Measurements from ENCODE around the gene CNKSR3. TPM values are rescaled to one million over a fixed set of nuclear protein-coding genes. Genes with fewer than 3 reads are reported as not detected.

Gene CNKSR3
- total and polyA plus RNA-seq, 4 experiments from 2014 or later: not detected

DNA sequence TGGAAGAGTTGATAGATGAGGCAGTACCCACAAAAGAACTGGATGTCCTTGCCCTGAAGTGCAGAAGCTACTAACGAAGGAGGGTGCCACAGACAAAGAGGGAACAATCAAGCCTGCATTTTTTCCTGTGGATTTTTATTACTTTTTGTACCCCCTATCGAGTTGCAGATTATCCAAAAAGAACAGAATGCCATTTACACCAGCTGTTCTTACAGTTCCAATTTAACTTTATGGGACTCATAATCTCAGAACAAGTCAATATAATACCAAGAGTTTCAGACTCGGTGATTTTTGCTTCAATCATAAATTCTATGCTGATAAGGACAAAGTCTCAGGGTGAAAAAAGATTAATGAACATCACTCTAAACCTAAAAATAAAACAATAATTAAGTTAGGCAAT is 4.0 kb upstream of the CNKSR3 start:
- Histone ChIP-seq H3K4me3 (ENCODE audit: low read length in 2 of 2) (no peak overlapping the region), H3K36me3 (ENCODE audit: insufficient read depth, low read length) (no peaks in the 10 kb centered on the region), H3K4me1 (ENCODE audit: insufficient read depth, low read length) (peaks cover 5% of the 10 kb centered on the region), H3K27ac (ENCODE audit: low read depth, low read length) (no peak overlapping the region), H3K27me3 (ENCODE audit: insufficient read depth, low read length) (no peaks in the 10 kb centered on the region), H3K9me3 (ENCODE audit: control insufficient read depth in 1 of 2, low read length in 2 of 2) (no peaks in the 10 kb centered on the region)
- H3K36me3 Mint-ChIP-seq: no peaks in the 10 kb centered on the region
- peaks cover 3 to 5% (median 4%) of the 10 kb centered on the region in 4 donors for H3K4me1 Mint-ChIP-seq
- no peak for DNase-seq
- no peak overlapping the region for H3K27ac Mint-ChIP-seq
- H3K27me3 Mint-ChIP-seq: peaks cover 19 to 26% of the 10 kb centered on the region in 2 donors
- CTCF ChIA-PET (ENCODE audit: partially characterized antibody): interaction anchor here (0.6 kb wide), 1 partner anchor 12 kb away, joined by 3 read pairs; no protein-coding TSS in a partner anchor
- POLR2A ChIA-PET (ENCODE audit: partially characterized antibody): no interaction called here
- no peaks in the 10 kb centered on the region for H3K9me3 Mint-ChIP-seq
- H3K4me3 Mint-ChIP-seq: no peak overlapping the region
- intact Hi-C loops (cut with micrococcal nuclease): no loop called here

GRCh38 chr6:154513601-154514320 is 3.3 kb upstream of the CNKSR3 start:
- Mint-ChIP-seq H3K4me1 (peaks cover 4 to 11% (median 6%) of the 10 kb centered on the region in 4 donors), H3K4me3 (no peak overlapping the region), H3K27me3 (peaks cover 21 to 29% of the 10 kb centered on the region in 2 donors), H3K36me3 (no peaks in the 10 kb centered on the region), H3K9me3 (no peaks in the 10 kb centered on the region), H3K27ac (no peak overlapping the region)
- H3K27me3 ChIP-seq (ENCODE audit: insufficient read depth, low read length): no peaks in the 10 kb centered on the region
- intact Hi-C loops (cut with micrococcal nuclease): no loop called here
- H3K9me3 ChIP-seq (ENCODE audit: control insufficient read depth in 1 of 2, low read length in 2 of 2): no peaks in the 10 kb centered on the region
- no peak overlapping the region for H3K4me3 ChIP-seq (ENCODE audit: low read length in 2 of 2)
- POLR2A ChIA-PET (ENCODE audit: partially characterized antibody): no interaction called here
- H3K36me3 ChIP-seq (ENCODE audit: insufficient read depth, low read length): no peaks in the 10 kb centered on the region
- DNase-seq: no peak
- CTCF ChIA-PET (ENCODE audit: partially characterized antibody): no interaction called here
- H3K27ac ChIP-seq (ENCODE audit: low read depth, low read length): no peak overlapping the region
- peaks cover 5% of the 10 kb centered on the region for H3K4me1 ChIP-seq (ENCODE audit: insufficient read depth, low read length)

GRCh38 chr6:154512201-154512600 is 1.7 kb upstream of the CNKSR3 start:
- CTCF ChIA-PET (ENCODE audit: partially characterized antibody): no interaction called here
- intact Hi-C loops (cut with micrococcal nuclease): no loop called here

GRCh38 chr6:154511791-154512190 is 1.3 kb upstream of the CNKSR3 start:
- Histone ChIP-seq H3K9me3 (ENCODE audit: control insufficient read depth in 1 of 2, low read length in 2 of 2) (no peaks in the 10 kb centered on the region), H3K27me3 (ENCODE audit: insufficient read depth, low read length) (no peaks in the 10 kb centered on the region), H3K36me3 (ENCODE audit: insufficient read depth, low read length) (no peaks in the 10 kb centered on the region), H3K4me1 (ENCODE audit: insufficient read depth, low read length) (peaks cover 5% of the 10 kb centered on the region), H3K4me3 (ENCODE audit: low read length in 2 of 2) (no peak overlapping the region), H3K27ac (ENCODE audit: low read depth, low read length) (no peak overlapping the region)
- intact Hi-C loops (cut with micrococcal nuclease): no loop called here
- peaks cover 6 to 13% (median 8%) of the 10 kb centered on the region in 4 donors for H3K4me1 Mint-ChIP-seq
- DNase-seq: no peak
- H3K27me3 Mint-ChIP-seq: peaks cover 27 to 39% of the 10 kb centered on the region in 2 donors
- no peaks in the 10 kb centered on the region for H3K36me3 Mint-ChIP-seq
- POLR2A ChIA-PET (ENCODE audit: partially characterized antibody): no interaction called here
- no peaks in the 10 kb centered on the region for H3K9me3 Mint-ChIP-seq
- no peak overlapping the region for H3K27ac Mint-ChIP-seq
- peak overlapping the region in 6 of 8 donors; percentile 4 to 49 (median 18) for H3K4me3 Mint-ChIP-seq
- CTCF ChIA-PET (ENCODE audit: partially characterized antibody): no interaction called here

More at GRCh38 chr6:154512201-154512600, 1.7 kb upstream of the CNKSR3 start:
- Histone ChIP-seq H3K36me3 (ENCODE audit: insufficient read depth, low read length) (no peaks in the 10 kb centered on the region), H3K9me3 (ENCODE audit: control insufficient read depth in 1 of 2, low read length in 2 of 2) (no peaks in the 10 kb centered on the region), H3K4me3 (ENCODE audit: low read length in 2 of 2) (no peak overlapping the region), H3K27ac (ENCODE audit: low read depth, low read length) (no peak overlapping the region), H3K4me1 (ENCODE audit: insufficient read depth, low read length) (peaks cover 5% of the 10 kb centered on the region), H3K27me3 (ENCODE audit: insufficient read depth, low read length) (no peaks in the 10 kb centered on the region)
- Mint-ChIP-seq H3K27ac (no peak overlapping the region), H3K4me1 (peaks cover 6 to 13% (median 8%) of the 10 kb centered on the region in 4 donors), H3K9me3 (no peaks in the 10 kb centered on the region), H3K4me3 (peak overlapping the region in 1 of 8 donors; percentile 26), H3K36me3 (no peaks in the 10 kb centered on the region), H3K27me3 (peaks cover 27 to 39% of the 10 kb centered on the region in 2 donors)
- POLR2A ChIA-PET (ENCODE audit: partially characterized antibody): no interaction called here
- DNase-seq: no peak

DNA sequence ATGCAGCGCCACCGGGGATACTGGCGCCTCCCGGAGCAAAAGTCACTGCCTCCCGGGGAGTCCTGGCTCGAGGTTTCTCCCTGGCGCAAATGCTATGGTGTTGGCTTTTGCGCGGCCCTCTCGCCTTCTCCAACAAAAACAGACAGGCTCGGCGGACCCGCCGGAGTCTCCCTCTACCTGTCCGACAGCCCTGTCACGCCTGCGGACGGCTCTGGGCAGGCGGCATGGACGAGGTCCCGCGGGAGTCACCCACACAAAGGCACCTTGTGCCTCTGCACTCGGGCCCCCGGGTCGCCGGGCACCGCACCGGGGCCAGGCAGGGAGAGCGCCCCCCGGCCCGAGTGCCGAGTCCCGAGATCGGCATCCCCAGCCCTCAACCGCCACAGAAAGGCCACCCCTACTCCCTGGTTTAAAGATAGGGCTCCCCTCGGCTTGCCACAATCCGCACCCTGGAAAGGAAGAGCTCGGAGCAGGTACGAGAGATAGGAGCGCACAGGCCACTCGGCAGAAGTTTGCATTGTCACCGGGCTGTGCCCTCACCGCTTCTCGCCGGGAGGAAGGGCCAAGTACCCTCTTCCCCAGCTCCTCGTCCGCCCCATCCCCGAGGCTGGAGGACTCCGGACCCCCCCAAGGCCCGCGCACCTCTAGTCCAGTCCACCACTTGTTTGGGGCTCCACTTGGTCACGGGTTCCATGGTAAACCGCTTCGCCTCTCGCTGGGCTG is 903 bp downstream of the CNKSR3 start:
- Histone ChIP-seq H3K27ac (ENCODE audit: low read depth, low read length) (no peak overlapping the region), H3K4me1 (ENCODE audit: insufficient read depth, low read length) (peaks cover 5% of the 10 kb centered on the region), H3K4me3 (ENCODE audit: low read length in 2 of 2) (no peak overlapping the region), H3K27me3 (ENCODE audit: insufficient read depth, low read length) (no peaks in the 10 kb centered on the region), H3K36me3 (ENCODE audit: insufficient read depth, low read length) (no peaks in the 10 kb centered on the region), H3K9me3 (ENCODE audit: control insufficient read depth in 1 of 2, low read length in 2 of 2) (no peaks in the 10 kb centered on the region)
- Mint-ChIP-seq H3K36me3 (no peaks in the 10 kb centered on the region), H3K27ac (no peak overlapping the region), H3K9me3 (peaks cover 0 to 3% (median 0%) of the 10 kb centered on the region in 8 donors), H3K4me1 (peaks cover 6 to 13% (median 8%) of the 10 kb centered on the region in 4 donors), H3K4me3 (peak overlapping the region in 3 of 8 donors; percentile 10 to 42 (median 25)), H3K27me3 (peaks cover 31 to 39% of the 10 kb centered on the region in 2 donors)
- ChIA-PET CTCF (ENCODE audit: partially characterized antibody) (no interaction called here), POLR2A (ENCODE audit: partially characterized antibody) (no interaction called here)
- no peak for DNase-seq
- intact Hi-C loops (cut with micrococcal nuclease): no loop called here

DNA sequence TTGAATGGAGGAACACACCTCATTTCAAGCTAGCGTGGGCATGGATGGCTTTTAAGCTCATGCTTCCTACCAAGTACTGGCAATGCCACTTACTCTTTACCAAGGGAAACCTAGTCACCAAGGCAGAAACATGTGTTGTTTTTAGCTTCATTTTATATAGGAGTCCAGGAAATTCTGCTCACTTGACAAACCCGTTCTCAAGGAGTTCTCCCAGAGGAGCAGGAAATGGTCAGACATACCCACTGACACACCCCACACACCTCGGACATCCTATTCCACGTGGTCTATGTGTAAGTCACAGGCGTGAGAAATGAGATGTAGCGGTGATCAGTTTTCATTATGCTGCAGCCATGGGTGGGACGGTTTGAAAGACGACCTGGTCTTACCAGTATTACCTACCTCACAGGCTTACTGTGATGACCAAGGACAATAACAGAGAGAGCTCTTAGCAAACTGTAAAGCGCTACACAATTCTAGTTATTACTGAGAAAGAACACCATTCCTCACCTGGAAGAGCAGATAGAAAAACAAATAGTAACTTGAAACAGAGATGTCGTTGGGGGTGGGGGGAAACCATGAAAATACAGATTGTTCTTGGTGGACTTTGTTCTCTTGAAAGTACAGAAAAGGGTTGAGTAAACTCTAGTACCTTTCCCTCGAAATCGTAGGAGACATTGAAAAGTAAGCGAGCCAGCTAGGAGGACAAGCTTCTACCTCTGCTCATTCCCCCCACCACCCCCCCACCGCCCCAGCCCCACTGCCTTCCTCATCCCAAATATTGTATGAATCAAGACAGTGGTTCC is 1.7 kb downstream of the CNKSR3 start:
- Mint-ChIP-seq H3K27ac (no peak overlapping the region), H3K4me3 (peak overlapping the region in 7 of 8 donors; percentile 11 to 74 (median 31)), H3K36me3 (no peaks in the 10 kb centered on the region), H3K9me3 (peaks cover 0 to 3% (median 0%) of the 10 kb centered on the region in 8 donors), H3K27me3 (peaks cover 33 to 36% of the 10 kb centered on the region in 2 donors), H3K4me1 (peaks cover 6 to 13% (median 8%) of the 10 kb centered on the region in 4 donors)
- ChIA-PET CTCF (ENCODE audit: partially characterized antibody) (no interaction called here), POLR2A (ENCODE audit: partially characterized antibody) (no interaction called here)
- no peak for DNase-seq
- Histone ChIP-seq H3K27ac (ENCODE audit: low read depth, low read length) (no peak overlapping the region), H3K27me3 (ENCODE audit: insufficient read depth, low read length) (no peaks in the 10 kb centered on the region), H3K4me3 (ENCODE audit: low read length in 2 of 2) (no peak overlapping the region), H3K9me3 (ENCODE audit: control insufficient read depth in 1 of 2, low read length in 2 of 2) (no peaks in the 10 kb centered on the region), H3K4me1 (ENCODE audit: insufficient read depth, low read length) (peaks cover 5% of the 10 kb centered on the region), H3K36me3 (ENCODE audit: insufficient read depth, low read length) (no peaks in the 10 kb centered on the region)
- intact Hi-C loops (cut with micrococcal nuclease): no loop called here
